Naive thymus-derived CD8-positive, alpha-beta T cell (primary cell): Measurements from ENCODE around the gene ERCC4. TPM values are rescaled to one million over a fixed set of nuclear protein-coding genes. Genes with fewer than 3 reads are reported as not detected.

Experiments
- ATAC-seq, 2 donors: fragments of 150-1000 bp; cut with Tn5 transposase in 1 of 2; sonication (Bioruptor Pico), chemical (Tn5 transposase) in 1 of 2; 1 replicate in 1 of 2; 2 replicates in 1 of 2; pipeline ENCODE4 v1.10.0; 2021; ENCODE audit warnings: mild to moderate bottlenecking in 2 of 2, moderate library complexity in 2 of 2
- POLR2A ChIA-PET: fragments of 350-600 bp; sonication (Branson Sonifier 250); formaldehyde crosslinking; loops from one replicate; lab custom pipeline; 2021; ENCODE audit warnings: antibody characterized with exemption; lab: Charles Lee
- DNase-seq, 10 donors: peaks; one replicate each; pipeline versions ENCODE4 v3.0.0 to v3.0.0-alpha.2; 2020 to 2022
- H3K27ac Mint-ChIP-seq, 10 donors: one replicate each; pipeline ENCODE4 v1.8.0; 2020 to 2022; ENCODE audit warnings: mild to moderate bottlenecking in 10 of 10, mixed read lengths in 10 of 10, moderate library complexity in 4 of 10, inconsistent platforms in 1 of 10
- H3K27me3 Mint-ChIP-seq, 5 donors: one replicate each; pipeline ENCODE4 v1.8.0; 2021 to 2022; ENCODE audit warnings: mixed read lengths in 5 of 5
- H3K36me3 Mint-ChIP-seq, 3 donors: one replicate each; pipeline ENCODE4 v1.8.0; 2020 to 2022; ENCODE audit warnings: mixed read lengths in 3 of 3, mild to moderate bottlenecking in 2 of 3, inconsistent platforms in 1 of 3
- H3K4me1 Mint-ChIP-seq, 4 donors: one replicate each; pipeline ENCODE4 v1.8.0; 2021 to 2022; ENCODE audit warnings: mixed read lengths in 4 of 4
- H3K4me3 Mint-ChIP-seq, 10 donors: one replicate each; pipeline ENCODE4 v1.8.0; 2020 to 2022; ENCODE audit warnings: mild to moderate bottlenecking in 10 of 10, mixed read lengths in 10 of 10, moderate library complexity in 6 of 10, inconsistent platforms in 1 of 10
- H3K9me3 Mint-ChIP-seq, 9 donors: one replicate each; pipeline ENCODE4 v1.8.0; 2020 to 2022; ENCODE audit warnings: mixed read lengths in 9 of 9, mild to moderate bottlenecking in 3 of 9, inconsistent platforms in 1 of 9, moderate library complexity in 1 of 9
- polyA plus RNA-seq, 3 donors: library from polyadenylated mRNA; unstranded; fragments of 300-500 nt; fragmentation: Illumina TruSeq; gene quantifications; one replicate each; pipeline ENCODE4 v1.2.3, GENCODE V29; 2021
- total RNA-seq, 8 experiments: library from RNA in 2 of 8; stranded (reverse) in 2 of 8; gene quantifications; one replicate each; pipeline ENCODE4 v1.2.3 and lab custom pipeline; 2021 to 2026

The ERCC4 gene
- total and polyA plus RNA-seq, 5 experiments from 2014 or later, result 12.8 to 22.1 (median 18.2) TPM

DNA sequence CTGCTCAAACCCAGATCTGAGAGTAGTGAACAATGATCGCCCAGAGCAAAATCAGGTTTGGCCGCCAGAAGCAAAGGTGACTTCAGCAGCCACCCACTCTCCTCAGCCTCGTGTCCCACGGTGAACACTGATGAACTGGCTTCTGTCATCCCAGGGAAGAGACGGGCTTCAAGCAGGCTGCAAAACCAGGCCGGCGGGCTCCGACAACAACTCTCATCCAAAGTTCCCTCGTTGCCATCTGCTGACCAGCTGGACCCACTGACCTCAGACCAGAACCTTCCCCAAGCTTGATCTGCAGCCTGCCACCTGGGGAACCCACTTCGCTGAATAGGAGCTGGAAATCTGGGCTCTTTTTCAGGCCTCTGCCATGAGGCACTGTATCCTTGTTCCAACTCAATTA, 81.6 kb downstream of the ERCC4 start:
- Mint-ChIP-seq H3K9me3 (no peaks in the 10 kb centered on the region), H3K4me3 (no peak overlapping the region), H3K27me3 (peaks cover 0 to 51% (median 23%) of the 10 kb centered on the region in 5 donors), H3K36me3 (no peaks in the 10 kb centered on the region), H3K27ac (no peak overlapping the region), H3K4me1 (peaks cover 11 to 32% (median 16%) of the 10 kb centered on the region in 4 donors)
- POLR2A ChIA-PET, result no interaction called here
- ATAC-seq, result no peak
- no peak for DNase-seq

Other genes with a start within 250 kb of the ERCC4 start
- gene MRTFB, start 151.2 kb downstream of the ERCC4 start, total RNA-seq, result 10 to 100 TPM; 21.5 to 23.3 TPM
- 1 to 10 TPM; 2.5 to 6.4 (median 4.6) TPM for gene MRTFB, start 151.2 kb downstream of the ERCC4 start, polyA plus RNA-seq